Upper lobe of left lung (tissue), 4 donors: ENCODE data around the gene TMEM232.

Experiments used
- CTCF ChIP-seq, 6 experiments: fragments of 450-650 bp in 4 of 6; fragments of 200-600 bp in 2 of 6; sonication (generic) in 2 of 6; IDR thresholded peaks; one replicate each; pipeline ENCODE4 v1.5.1; 2016 to 2019; ENCODE audit warnings: antibody characterized with exemption in 6 of 6
- EP300 ChIP-seq, 4 donors: sonication (generic); formaldehyde crosslinking; IDR thresholded peaks; one replicate each; pipeline ENCODE4 v1.5.1; 2017; ENCODE audit warnings: antibody characterized with exemption in 4 of 4, control low read depth in 2 of 4
- POLR2A ChIP-seq, 4 donors: fragments of 450-650 bp; IDR thresholded peaks; one replicate each; pipeline ENCODE4 v1.5.1; 2016 to 2017; ENCODE audit warnings: antibody characterized with exemption in 4 of 4, mild to moderate bottlenecking in 2 of 4
- POLR2AphosphoS5 ChIP-seq, 2 donors: sonication (generic); formaldehyde crosslinking; IDR thresholded peaks; one replicate each; pipeline ENCODE4 v1.5.1; 2017; ENCODE audit warnings: antibody characterized with exemption in 2 of 2

GRCh38 chr5:110514030-110514429 is 212.4 kb downstream of the TMEM232 start:
- no peak for TF ChIP-seq CTCF (IDR thresholded peaks at IDR 0.05)
- TF ChIP-seq EP300 (IDR thresholded peaks at IDR 0.05), result no peak
- TF ChIP-seq POLR2A (IDR thresholded peaks at IDR 0.05), result no peak
- TF ChIP-seq POLR2AphosphoS5 (IDR thresholded peaks at IDR 0.05), result no peak
